ENCODE results near the gene REG1A. TPM values are rescaled to one million over a fixed set of nuclear protein-coding genes. Genes with fewer than 3 reads are reported as not detected.

REG1A gene
- total and polyA plus RNA-seq, 2 donors: 0.14 to 2.4 TPM

DNA sequence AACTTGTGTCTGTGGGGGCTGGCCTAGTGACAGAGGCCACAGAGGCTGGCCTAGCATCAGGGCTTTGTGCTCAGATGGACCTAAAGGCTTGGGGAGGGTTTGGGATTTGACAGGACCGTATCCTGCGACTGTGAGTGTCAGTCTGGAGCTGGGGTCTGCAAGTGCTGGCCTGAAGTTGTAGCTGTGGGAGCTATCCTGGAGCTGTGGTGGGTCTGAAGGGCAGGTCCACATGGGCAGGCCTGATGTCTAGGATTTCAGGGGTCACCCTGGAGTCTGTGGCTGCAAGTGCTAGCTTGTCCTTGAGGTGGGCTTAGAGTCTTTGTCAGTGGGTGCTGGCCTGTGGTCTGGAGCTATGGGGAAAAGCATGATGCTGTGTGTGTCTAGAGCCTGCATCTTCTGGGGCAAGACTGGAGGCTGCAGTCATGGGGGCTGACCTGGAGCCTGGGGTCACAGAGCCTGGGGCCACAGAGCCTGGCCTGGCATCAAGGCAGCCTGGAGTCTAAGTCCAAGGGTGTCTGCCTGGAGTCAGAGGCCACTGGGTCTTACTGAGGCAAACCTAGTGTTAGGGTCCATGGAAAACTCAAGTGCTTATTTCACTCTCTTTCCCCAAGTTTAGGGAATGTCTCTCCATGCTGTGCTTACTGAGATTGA lies 35.7 kb downstream of the REG1A start:
- H3K4me3 ChIP-seq (ENCODE audit: low read length in 2 of 2): no peak overlapping the region
- no peaks in the 10 kb centered on the region for H3K4me1 ChIP-seq (ENCODE audit: control insufficient read depth in 2 of 2, insufficient read depth in 2 of 2, low read length in 2 of 2)
- no peak overlapping the region for H3K27ac ChIP-seq (ENCODE audit: low read depth in 1 of 2, low read length in 1 of 2)
- no peaks in the 10 kb centered on the region for H3K36me3 ChIP-seq (ENCODE audit: control insufficient read depth in 2 of 2, insufficient read depth in 2 of 2, low read length in 1 of 2)
- DNase-seq (ENCODE audit: low read depth in 6 of 9, low spot score in 9 of 9): no peak
- no peaks in the 10 kb centered on the region for H3K27me3 ChIP-seq (ENCODE audit: control insufficient read depth in 2 of 2, insufficient read depth in 1 of 2, low read length in 1 of 2)
- 90% methylated on average over 2 of the region's 2 CpGs for WGBS
- peaks cover 0 to 12% of the 10 kb centered on the region in 2 donors for H3K9me3 ChIP-seq (ENCODE audit: control insufficient read depth in 2 of 2, insufficient read depth in 1 of 2, low read length in 1 of 2)

- no peak for DNase-seq (ENCODE audit: low read depth in 6 of 9, low spot score in 9 of 9)
- Histone ChIP-seq H3K9me3 (ENCODE audit: control insufficient read depth in 2 of 2, insufficient read depth in 1 of 2, low read length in 1 of 2) (peaks cover 0 to 12% of the 10 kb centered on the region in 2 donors), H3K27ac (ENCODE audit: low read depth in 1 of 2, low read length in 1 of 2) (no peak overlapping the region), H3K4me3 (ENCODE audit: low read length in 2 of 2) (no peak overlapping the region), H3K27me3 (ENCODE audit: control insufficient read depth in 2 of 2, insufficient read depth in 1 of 2, low read length in 1 of 2) (no peaks in the 10 kb centered on the region), H3K4me1 (ENCODE audit: control insufficient read depth in 2 of 2, insufficient read depth in 2 of 2, low read length in 2 of 2) (no peaks in the 10 kb centered on the region), H3K36me3 (ENCODE audit: control insufficient read depth in 2 of 2, insufficient read depth in 2 of 2, low read length in 1 of 2) (no peaks in the 10 kb centered on the region)
- WGBS: 88% methylated on average over 2 of the region's 2 CpGs
These were observed 38.7 kb downstream of the REG1A start for GRCh38 chr2:79159030-79159429.

GRCh38 chr2:79159653-79160052 lies 39.4 kb downstream of the REG1A start, which contains the start of gene REG3A:
Gene REG3A (minus strand): TSS chr2:79159753. CDS start chr2:79159405, 348 bp downstream.
- DNase-seq (ENCODE audit: low read depth in 6 of 9, low spot score in 9 of 9): no peak
- Histone ChIP-seq H3K4me3 (ENCODE audit: low read length in 2 of 2) (no peak within 1 kb of the TSS), H3K27ac (ENCODE audit: low read depth in 1 of 2, low read length in 1 of 2) (no peak within 1 kb of the TSS), H3K27me3 (ENCODE audit: control insufficient read depth in 2 of 2, insufficient read depth in 1 of 2, low read length in 1 of 2) (no peaks in the 10 kb centered on the region), H3K9me3 (ENCODE audit: control insufficient read depth in 2 of 2, insufficient read depth in 1 of 2, low read length in 1 of 2) (peaks cover 0 to 12% of the 10 kb centered on the region in 2 donors), H3K36me3 (ENCODE audit: control insufficient read depth in 2 of 2, insufficient read depth in 2 of 2, low read length in 1 of 2) (no peaks in the 10 kb centered on the region), H3K4me1 (ENCODE audit: control insufficient read depth in 2 of 2, insufficient read depth in 2 of 2, low read length in 2 of 2) (no peaks in the 10 kb centered on the region)

DNA sequence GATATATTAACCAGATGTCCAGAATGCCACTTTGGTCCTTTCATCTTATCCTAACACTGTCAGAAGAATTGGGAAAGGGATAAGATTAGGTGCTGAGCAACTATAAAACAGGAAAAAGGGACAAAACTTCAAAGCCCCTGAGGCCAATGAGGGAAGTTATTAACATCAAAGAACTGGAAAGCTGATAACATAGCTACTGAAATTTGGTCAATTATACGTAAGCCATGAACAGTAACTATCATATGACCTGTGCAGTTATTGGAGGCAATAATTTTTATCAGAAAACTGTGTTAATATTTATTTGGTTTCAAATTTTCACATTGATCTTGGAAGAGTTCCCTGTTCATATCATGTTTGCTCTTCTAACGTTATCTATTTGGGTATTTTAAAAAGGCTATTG lies 41.8 kb downstream of the REG1A start:
- Histone ChIP-seq H3K27ac (ENCODE audit: low read depth in 1 of 2, low read length in 1 of 2) (no peak overlapping the region), H3K9me3 (ENCODE audit: control insufficient read depth in 2 of 2, insufficient read depth in 1 of 2, low read length in 1 of 2) (peaks cover 0 to 4% of the 10 kb centered on the region in 2 donors), H3K36me3 (ENCODE audit: control insufficient read depth in 2 of 2, insufficient read depth in 2 of 2, low read length in 1 of 2) (no peaks in the 10 kb centered on the region), H3K27me3 (ENCODE audit: control insufficient read depth in 2 of 2, insufficient read depth in 1 of 2, low read length in 1 of 2) (no peaks in the 10 kb centered on the region), H3K4me3 (ENCODE audit: low read length in 2 of 2) (no peak overlapping the region), H3K4me1 (ENCODE audit: control insufficient read depth in 2 of 2, insufficient read depth in 2 of 2, low read length in 2 of 2) (no peaks in the 10 kb centered on the region)
- 96% methylated on average over 2 of the region's 2 CpGs for WGBS
- DNase-seq (ENCODE audit: low read depth in 6 of 9, low spot score in 9 of 9): no peak

GRCh38 chr2:79162801-79163200 lies 42.5 kb downstream of the REG1A start:
- no peaks in the 10 kb centered on the region for H3K4me1 ChIP-seq (ENCODE audit: control insufficient read depth in 2 of 2, insufficient read depth in 2 of 2, low read length in 2 of 2)
- H3K9me3 ChIP-seq (ENCODE audit: control insufficient read depth in 2 of 2, insufficient read depth in 1 of 2, low read length in 1 of 2): peaks cover 0 to 4% of the 10 kb centered on the region in 2 donors
- no peaks in the 10 kb centered on the region for H3K36me3 ChIP-seq (ENCODE audit: control insufficient read depth in 2 of 2, insufficient read depth in 2 of 2, low read length in 1 of 2)
- no peak for DNase-seq (ENCODE audit: low read depth in 6 of 9, low spot score in 9 of 9)
- H3K27ac ChIP-seq (ENCODE audit: low read depth in 1 of 2, low read length in 1 of 2): no peak overlapping the region
- no peak overlapping the region for H3K4me3 ChIP-seq (ENCODE audit: low read length in 2 of 2)
- WGBS: over 99% methylated on average over 1 of the region's 1 CpG
- H3K27me3 ChIP-seq (ENCODE audit: control insufficient read depth in 2 of 2, insufficient read depth in 1 of 2, low read length in 1 of 2): no peaks in the 10 kb centered on the region

DNA sequence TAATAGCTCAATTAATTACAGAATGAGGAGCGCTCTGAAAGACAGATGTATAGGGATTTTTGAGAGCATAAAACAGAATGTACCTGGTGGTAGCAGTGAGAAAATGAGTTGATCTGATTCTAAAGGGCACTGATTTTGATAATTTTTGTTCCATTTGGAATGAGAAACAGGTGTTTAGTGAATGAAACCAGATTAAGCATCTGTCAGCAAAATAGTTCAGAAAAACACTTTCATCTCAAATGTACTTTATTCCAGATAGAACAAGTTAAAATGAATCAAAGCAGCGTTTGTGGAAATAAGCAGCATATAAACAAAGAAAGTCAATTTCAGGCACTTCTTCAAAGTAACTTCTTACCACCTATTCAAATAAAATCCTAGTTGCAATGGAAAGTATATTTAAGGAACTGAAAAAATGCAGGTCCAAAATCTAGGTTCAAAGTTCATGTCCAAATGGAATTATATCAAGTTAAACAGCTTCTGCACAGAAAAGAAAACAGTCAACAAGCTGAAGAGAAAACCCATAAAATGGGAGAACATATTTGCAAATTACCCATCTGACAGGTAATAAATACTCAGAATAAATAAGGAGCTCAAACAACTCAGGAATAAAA lies 51.2 kb downstream of the REG1A start:
- no peaks in the 10 kb centered on the region for H3K36me3 ChIP-seq (ENCODE audit: control insufficient read depth in 2 of 2, insufficient read depth in 2 of 2, low read length in 1 of 2)
- H3K4me3 ChIP-seq (ENCODE audit: low read length in 2 of 2): no peak overlapping the region
- 96% methylated on average over 2 of the region's 2 CpGs for WGBS
- no peak for DNase-seq (ENCODE audit: low read depth in 6 of 9, low spot score in 9 of 9)
- no peaks in the 10 kb centered on the region for H3K4me1 ChIP-seq (ENCODE audit: control insufficient read depth in 2 of 2, insufficient read depth in 2 of 2, low read length in 2 of 2)
- no peaks in the 10 kb centered on the region for H3K27me3 ChIP-seq (ENCODE audit: control insufficient read depth in 2 of 2, insufficient read depth in 1 of 2, low read length in 1 of 2)
- no peak overlapping the region for H3K27ac ChIP-seq (ENCODE audit: low read depth in 1 of 2, low read length in 1 of 2)
- peaks cover 0 to 9% of the 10 kb centered on the region in 2 donors for H3K9me3 ChIP-seq (ENCODE audit: control insufficient read depth in 2 of 2, insufficient read depth in 1 of 2, low read length in 1 of 2)

Other genes with a start within 250 kb of the REG1A start
- 0.09 TPM for gene REG3G, start 94.8 kb upstream of the REG1A start, total RNA-seq
- 0.73 TPM for gene REG3G, start 94.8 kb upstream of the REG1A start, polyA plus RNA-seq
- not detected for gene REG1B, start 32.5 kb upstream of the REG1A start, total RNA-seq
- gene REG1B, start 32.5 kb upstream of the REG1A start, polyA plus RNA-seq: 0.68 TPM
- 0.05 TPM for gene REG3A, start 39.3 kb downstream of the REG1A start, total RNA-seq
- 0.82 TPM for gene REG3A, start 39.3 kb downstream of the REG1A start, polyA plus RNA-seq

Data from thymus (tissue), 11 donors.